Left renal cortex interstitium (tissue), 4 donors: Measurements from ENCODE around the gene ELAVL2. TPM values are rescaled to one million over a fixed set of nuclear protein-coding genes. Genes with fewer than 3 reads are reported as not detected.
A peak's percentile ranks its signal among the peaks of the same experiment; 100 is the strongest.

Experiments used
- DNase-seq, 4 donors: peaks; one replicate each; pipeline ENCODE4 v3.0.0-alpha.2; 2013; ENCODE audit warnings: low read depth in 4 of 4, low spot score in 2 of 4, missing footprints in 1 of 4
- polyA plus RNA-seq, 4 donors: library from polyadenylated mRNA; unstranded; fragments of 120-200 nt; gene quantifications; one replicate each; pipeline ENCODE4 v1.2.1, GENCODE V29; 2013; ENCODE audit not compliant: insufficient read length in 4 of 4

ELAVL2 gene
- polyA plus RNA-seq, 4 donors: 3.1 to 4.3 (median 3.6) TPM

GRCh38 chr9:23774266-23774665 is 51.8 kb downstream of the ELAVL2 start:
- no peak for DNase-seq

GRCh38 chr9:23772385-23772783 is 53.7 kb downstream of the ELAVL2 start:
- no peak for DNase-seq

- DNase-seq: no peak
Measured at GRCh38 chr9:23771746-23772384, 54.2 kb downstream of the ELAVL2 start.

- DNase-seq: no peak
Measured at GRCh38 chr9:23769307-23769935, 56.6 kb downstream of the ELAVL2 start.

GRCh38 chr9:23768861-23769260 is 57.2 kb downstream of the ELAVL2 start:
- DNase-seq: no peak

- no peak for DNase-seq
Measured at GRCh38 chr9:23766613-23767012, 59.4 kb downstream of the ELAVL2 start.

GRCh38 chr9:23765561-23765960 is 60.5 kb downstream of the ELAVL2 start:
- DNase-seq: no peak

- DNase-seq: no peak
Measured at GRCh38 chr9:23764219-23764618, 61.8 kb downstream of the ELAVL2 start.

GRCh38 chr9:23754551-23754950 is 71.5 kb downstream of the ELAVL2 start:
- DNase-seq: no peak

- DNase-seq: no peak
Measured at GRCh38 chr9:23752859-23753258, 73.2 kb downstream of the ELAVL2 start.

GRCh38 chr9:23751633-23752032 is 74.4 kb downstream of the ELAVL2 start:
- DNase-seq: no peak

GRCh38 chr9:23750808-23751207 is 75.2 kb downstream of the ELAVL2 start:
- no peak for DNase-seq

GRCh38 chr9:23747088-23748075 is 78.7 kb downstream of the ELAVL2 start:
- DNase-seq: no peak

- DNase-seq: no peak
Measured at GRCh38 chr9:23746317-23746716, 79.7 kb downstream of the ELAVL2 start.

GRCh38 chr9:23743036-23743435 is 83.0 kb downstream of the ELAVL2 start:
- DNase-seq: no peak

- no peak for DNase-seq
Measured at GRCh38 chr9:23741351-23741750, 84.7 kb downstream of the ELAVL2 start.

- DNase-seq: no peak
Measured at GRCh38 chr9:23740531-23740930, 85.5 kb downstream of the ELAVL2 start.

- no peak for DNase-seq
Measured at GRCh38 chr9:23739753-23740152, 86.3 kb downstream of the ELAVL2 start.

GRCh38 chr9:23736293-23736692 is 89.7 kb downstream of the ELAVL2 start:
- DNase-seq: no peak

GRCh38 chr9:23733495-23734078 is 92.5 kb downstream of the ELAVL2 start:
- DNase-seq: no peak

- DNase-seq: peak; percentile 11 to 58 (median 37)
Measured at GRCh38 chr9:23731353-23731752, 94.7 kb downstream of the ELAVL2 start.
